ENCODE data around the gene EPS8L1.
"Not testable (repeated sequence)": the region's sequence is repeated elsewhere in the genome, so short reads cannot be mapped to it uniquely, and the experiment has no call there.

EPS8L1 gene

DNA sequence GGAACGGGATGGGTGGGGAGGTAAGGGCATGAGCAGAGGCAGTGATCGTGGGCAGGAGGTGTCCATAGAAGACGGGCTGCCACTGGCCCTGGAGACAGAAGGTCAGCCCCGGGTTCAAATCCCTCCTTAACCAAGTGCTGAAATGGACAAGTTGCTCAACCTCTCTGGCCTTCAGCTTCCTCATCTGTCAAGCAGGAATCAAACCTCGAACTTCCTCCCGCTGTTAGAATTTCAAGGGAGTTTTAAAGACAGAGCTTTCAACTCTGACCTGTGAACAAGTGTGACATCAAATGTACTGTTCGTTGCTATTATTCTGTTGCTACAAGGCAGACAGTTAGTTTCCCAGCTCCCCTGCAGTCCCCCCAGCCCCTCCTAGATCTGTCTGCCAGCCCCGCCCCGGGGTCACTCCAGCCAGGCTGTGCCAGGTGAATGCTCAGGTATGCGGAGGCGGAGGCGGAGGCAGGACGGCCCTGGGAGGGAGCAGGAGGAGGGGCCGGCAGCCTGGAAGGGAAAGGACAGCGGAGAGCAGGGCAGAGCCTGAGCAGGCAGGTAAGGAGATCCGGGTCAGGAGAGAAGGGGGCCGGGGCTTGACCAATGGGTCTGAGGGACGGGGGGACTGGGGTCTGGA is at the start of gene EPS8L1:
EPS8L1 (plus strand) TSS at position 499 of the 628 bp plus-strand sequence. CDS start 576 bp downstream, outside the sequence.
- DNase-seq = no peak

DNA sequence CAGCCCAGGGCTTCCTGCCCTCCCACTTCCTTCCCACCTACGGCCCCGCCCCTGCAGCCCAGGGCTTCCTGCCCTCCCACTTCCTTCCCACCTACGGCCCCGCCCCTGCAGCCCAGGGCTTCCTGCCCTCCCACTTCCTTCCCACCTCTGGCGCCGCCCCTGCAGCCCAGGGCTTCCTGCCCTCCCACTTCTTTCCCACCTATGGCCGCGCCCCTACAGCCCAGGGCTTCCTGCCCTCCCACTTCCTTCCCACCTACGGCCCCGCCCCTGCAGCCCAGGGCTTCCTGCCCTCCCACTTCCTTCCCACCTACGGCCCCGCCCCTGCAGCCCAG is 48.6 kb upstream of the EPS8L1 start:
- DNase-seq = not testable (repeated sequence)

DNA sequence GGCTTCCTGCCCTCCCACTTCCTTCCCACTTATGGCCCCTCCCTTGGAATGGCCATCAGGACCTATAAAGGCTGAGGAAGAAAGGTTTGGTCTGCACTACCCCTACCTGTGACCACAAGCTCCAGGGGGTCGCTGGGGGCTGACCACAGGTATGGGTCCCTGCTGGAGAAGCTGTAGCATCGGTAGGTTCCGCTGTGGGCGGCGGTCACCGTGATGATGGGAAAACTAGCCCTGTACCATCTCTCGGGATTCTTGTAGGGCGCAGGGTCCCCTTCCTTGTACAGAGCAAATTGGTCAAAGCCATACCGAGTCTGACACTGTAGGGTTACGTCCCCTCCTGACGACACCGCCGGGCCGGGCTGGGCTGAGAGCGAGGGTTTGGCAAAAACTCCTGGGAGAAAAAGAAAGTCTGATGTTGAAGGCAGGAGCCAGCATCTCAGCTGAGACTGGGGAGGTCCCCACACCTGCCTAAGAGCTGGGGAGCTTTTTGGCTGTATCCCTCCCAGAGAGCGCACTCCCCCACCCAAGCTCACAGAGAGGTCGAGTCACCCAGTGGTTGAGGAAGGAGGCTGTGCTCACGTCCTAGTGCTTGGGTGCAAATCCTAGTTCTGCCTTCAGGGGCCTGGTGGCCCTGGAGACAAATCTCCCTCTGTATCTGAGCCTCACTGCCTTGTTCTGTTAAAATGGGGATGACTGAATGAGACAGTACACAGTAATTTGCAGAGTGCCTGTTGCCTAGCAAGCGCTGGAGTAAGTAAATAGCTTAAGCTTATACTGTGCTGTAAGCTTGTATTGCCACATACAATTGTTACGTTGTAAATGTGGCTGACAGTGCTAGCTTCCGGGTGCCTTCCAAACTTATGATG is 48.0 kb upstream of the EPS8L1 start:
- DNase-seq = no peak

DNA sequence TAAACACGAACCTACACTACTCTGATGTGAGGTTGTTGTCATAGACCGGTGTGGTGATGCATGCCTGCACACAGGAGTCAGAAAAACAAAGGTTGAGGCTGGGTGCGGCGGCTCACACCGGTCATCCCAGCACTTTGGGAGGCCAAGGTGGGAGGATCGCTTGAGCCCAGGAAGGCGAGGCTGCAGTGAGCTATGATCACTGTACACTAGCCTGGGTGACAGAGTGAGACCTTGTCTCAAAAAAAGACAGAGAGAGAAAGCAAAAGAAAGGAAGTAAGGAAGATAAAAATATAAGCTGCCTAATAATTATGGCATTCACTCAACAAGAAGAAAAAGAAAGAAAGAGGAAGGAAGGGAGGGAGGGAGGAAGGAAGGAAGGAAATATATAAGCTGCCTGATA is 46.9 kb upstream of the EPS8L1 start:
- no peak for DNase-seq

DNA sequence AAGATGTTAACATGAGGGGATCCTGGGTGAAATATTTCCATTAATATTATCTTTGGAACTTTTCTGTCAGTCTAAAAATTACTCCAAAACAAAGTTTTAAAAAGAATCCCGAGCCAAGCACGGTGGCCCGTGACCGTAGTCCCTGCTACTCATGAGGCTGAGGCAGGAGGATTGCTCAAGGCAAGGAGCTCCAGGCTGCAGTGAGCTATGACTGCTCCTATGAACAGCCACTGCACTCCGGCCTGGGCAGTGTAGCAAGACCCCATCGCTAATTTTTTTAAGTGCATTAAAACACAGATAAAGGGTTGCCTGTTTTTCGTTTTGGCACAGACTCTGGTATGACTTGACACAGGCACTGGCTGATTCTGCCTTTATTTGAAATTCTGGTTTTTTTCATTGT is 44.5 kb upstream of the EPS8L1 start:
- DNase-seq = no peak

DNA sequence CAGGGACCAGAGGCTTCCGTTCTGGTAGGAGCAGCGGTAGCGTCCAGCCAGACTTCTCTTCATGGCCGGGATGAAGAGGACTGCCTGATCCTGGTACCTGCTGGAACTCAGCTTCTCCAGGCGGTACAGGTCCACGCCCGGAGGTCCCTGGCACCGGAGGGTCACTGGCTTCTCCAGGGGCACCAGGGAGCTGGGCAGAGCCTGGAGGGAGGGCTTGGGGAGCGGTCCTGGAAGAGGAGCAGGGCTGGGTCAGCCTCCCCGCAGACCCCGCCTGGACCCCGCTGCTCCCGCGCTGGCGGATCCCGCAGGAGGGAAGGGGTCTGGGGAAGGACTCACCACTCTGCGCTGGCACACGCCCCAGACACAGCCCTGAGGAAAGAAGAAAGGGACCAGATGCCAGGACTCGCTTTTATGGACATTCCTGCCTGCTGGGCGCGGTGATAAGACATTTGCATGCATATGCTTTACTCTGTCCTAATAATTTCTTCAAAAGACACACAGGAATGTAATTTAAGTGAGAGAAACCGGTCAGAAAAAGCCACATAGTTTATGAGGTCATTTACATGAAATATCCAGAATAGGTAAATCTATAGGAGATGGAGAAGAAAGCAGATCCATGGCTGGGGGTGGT is 43.4 kb upstream of the EPS8L1 start:
- DNase-seq = no peak

DNA sequence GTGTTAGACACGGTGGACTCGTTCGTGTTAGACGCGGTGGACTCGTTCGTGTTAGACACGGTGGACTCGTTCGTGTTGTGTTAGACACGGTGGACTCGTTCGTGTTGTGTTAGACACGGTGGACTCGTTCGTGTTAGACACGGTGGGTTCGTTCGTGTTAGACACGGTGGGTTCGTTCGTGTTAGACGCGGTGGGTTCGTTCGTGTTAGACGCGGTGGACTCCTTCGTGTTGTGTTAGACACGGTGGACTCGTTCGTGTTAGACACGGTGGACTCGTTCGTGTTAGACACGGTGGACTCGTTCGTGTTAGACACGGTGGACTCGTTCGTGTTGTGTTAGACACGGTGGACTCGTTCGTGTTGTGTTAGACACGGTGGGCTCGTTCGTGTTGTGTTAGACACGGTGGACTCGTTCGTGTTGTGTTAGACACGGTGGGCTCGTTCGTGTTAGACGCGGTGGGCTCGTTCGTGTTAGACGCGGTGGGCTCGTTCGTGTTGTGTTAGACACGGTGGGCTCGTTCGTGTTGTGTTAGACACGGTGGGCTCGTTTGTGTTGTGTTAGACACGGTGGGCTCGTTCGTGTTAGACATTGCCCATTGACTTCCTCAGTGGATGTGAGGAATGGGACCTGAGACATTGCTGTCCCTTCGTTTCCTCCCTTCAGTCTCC is 42.6 kb upstream of the EPS8L1 start:
- not testable (repeated sequence) for DNase-seq

DNA sequence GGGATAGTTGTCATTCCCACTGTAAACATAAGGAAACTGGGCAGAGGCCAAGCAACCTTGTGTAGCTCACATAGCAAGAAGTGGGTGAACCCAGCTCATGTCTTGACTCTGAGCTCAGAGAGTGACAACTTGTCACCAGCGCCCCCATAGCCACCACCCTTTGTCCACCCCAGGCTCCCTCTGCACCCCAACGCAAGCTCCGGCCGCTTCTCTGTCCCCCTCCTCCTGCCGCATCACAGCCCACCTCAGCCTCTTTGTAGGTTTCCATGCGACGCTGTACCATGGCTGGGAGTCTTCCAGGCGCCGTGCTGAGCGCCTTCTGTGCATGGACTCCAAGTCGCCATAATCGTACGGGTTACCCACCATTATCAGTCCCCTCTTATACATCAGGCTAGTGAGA is 40.9 kb upstream of the EPS8L1 start:
- no peak for DNase-seq

DNA sequence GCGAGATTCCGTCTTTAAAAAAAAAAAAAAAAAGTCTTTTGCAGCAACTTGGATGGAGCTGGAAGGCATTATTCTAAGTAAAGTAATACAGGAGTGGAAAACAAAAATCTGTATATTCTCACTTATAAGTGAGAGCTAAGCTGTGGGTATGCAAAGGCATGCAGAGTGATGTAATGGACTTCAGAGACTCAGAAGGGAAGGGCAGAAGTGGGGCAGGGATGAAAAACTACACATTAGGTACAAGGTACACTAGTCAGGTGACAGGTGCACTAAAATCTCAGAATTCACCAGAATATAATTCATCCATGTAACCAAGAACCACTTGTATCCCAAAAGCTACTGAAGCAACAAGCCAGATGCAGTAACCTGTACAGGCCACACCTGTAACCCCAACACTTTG is 39.6 kb upstream of the EPS8L1 start:
- DNase-seq = no peak

DNA sequence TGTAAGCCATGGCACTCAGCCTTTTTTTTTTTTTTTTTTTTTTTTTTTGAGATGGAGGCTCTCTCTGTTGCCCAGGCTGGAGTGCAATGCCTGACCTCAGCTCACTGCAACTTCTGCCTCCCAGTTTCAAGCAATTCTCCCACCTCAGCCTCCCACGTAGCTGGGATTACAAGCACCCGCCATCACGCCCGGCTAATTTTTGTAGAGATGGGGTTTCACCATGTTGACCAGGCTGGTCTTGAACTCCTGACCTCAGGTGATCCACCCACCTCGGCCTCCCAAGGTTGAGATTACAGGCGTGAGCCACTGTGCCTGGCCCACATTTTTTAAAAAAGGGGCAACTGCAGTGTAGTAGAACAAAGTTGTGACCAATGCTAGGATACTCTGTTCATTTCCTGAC is 38.1 kb upstream of the EPS8L1 start:
- not testable (repeated sequence) for DNase-seq

DNA sequence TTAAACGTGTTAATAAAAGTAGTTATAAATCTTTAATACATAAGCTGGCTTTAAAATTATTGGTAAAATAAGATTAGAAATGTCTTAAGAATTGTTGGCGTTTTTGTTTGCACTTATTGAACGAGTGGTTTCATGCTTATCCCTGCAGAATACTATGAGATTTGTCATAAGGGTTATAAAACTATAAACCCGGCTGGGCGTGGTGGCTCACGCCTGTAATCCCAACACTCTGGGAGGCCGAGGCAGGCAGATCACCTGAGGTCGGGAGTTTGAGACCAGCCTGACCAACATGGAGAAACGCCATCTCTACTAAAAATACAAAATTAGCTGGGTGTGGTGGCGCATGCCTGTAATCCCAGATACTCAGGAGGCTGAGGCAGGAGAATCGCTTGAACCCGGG is 35.0 kb upstream of the EPS8L1 start:
- not testable (repeated sequence) for DNase-seq

DNA sequence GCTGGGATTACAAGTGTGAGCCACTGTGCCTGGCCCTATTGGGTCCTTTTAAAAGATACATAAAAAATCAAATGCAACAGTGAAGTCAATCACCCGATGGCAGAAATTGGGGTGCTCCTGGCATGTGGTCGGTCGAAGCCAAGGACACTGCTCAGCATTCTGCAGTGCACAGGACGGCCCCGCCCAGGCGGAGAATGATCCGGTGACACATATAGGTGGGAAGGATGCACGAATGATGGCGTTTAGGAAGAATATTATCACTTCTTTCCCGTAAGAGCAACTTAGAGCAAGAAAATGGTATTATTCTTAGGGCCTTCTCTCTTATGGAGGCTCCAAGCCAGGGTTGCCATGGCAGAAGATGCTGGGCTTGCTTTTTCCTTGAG is 34.4 kb upstream of the EPS8L1 start:
- no peak for DNase-seq

DNA sequence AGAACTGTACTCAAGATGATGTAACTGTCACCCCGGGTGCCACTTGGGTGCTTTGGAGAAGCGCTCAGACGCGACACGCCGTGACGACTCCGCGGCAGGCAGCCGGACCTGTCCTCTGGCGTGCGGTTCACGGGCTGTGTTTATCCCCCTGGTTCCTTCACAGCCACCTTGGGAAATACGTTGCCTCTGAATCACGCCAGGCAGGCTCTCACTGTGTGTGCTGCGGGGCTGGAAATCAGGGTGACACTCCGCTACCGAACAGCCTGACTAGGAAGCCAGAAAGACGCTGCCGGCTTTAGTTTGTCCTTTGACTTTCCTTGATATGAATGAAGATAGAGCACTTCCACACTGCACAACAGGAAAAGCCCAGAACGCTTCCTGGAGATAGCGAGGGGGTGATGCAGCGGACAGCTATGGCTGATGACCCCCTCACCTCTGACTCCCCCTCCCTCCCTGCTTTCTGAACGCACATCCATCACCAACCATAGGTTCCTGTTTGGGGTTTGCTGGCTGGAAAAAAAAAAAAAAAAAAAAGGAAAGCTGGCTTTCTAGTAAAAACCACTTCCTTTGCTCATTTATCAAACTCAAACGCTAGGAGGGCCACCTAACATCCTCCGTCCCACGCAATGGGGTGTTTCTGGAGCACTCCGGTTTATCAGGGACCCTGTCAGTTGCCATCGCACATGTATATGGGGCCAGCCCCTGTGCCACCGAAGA is 33.9 kb upstream of the EPS8L1 start:
- peak; percentile 43 to 59 for DNase-seq

DNA sequence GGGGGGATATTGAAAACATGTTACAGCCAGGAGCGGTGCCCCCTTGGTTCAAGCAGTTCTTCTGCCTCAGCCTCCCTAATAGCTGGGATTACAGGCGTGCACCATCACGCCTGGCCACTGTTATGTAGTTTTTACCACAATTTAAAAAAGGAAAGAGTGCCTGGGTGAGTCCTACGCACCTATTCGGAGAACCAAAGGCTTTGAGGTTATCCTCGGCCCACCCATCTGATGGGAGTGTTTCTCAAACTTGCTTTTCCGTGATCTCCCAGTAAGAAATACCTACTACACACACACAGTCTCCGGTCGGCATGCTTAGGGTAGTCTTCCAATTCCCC is 33.4 kb upstream of the EPS8L1 start:
- no peak for DNase-seq

DNA sequence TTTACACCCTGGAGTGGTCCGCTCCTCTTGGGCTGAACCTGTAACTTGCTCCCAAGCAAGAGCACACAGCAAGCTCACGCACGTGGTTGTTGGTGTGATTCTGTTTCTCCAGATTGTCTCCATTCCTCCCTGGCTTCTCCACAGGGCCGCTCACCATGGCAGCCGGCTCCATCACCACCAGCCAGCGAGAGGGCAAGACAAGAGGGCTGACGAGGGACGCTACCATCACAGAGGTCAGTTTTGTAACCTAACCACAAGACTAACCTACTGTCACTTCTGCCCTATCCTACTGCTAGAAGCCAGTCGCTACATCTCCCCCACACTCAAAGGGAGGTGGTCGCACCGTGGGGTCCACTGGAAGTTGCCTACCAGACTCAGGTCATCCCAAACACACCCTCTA is 33.0 kb upstream of the EPS8L1 start:
- no peak for DNase-seq

DNA sequence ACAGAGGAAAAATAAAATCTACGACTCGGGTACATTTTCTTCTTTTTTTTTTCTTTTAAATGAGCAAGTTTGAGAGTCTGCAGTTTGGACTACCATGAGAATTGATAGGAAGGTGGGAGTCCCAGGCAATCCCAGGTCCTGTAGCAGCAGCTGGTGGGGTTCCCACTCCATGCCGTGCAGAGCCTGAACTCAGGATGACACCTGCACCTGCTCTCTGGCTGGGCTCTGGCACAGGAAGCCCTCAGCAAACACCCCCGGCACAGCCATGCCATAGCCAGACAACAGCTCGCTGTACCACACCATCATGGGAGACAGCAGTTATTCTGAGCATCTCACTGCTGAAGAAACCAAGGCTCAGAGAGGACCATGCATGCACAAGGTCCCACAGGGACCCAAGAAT is 31.4 kb upstream of the EPS8L1 start:
- no peak for DNase-seq

DNA sequence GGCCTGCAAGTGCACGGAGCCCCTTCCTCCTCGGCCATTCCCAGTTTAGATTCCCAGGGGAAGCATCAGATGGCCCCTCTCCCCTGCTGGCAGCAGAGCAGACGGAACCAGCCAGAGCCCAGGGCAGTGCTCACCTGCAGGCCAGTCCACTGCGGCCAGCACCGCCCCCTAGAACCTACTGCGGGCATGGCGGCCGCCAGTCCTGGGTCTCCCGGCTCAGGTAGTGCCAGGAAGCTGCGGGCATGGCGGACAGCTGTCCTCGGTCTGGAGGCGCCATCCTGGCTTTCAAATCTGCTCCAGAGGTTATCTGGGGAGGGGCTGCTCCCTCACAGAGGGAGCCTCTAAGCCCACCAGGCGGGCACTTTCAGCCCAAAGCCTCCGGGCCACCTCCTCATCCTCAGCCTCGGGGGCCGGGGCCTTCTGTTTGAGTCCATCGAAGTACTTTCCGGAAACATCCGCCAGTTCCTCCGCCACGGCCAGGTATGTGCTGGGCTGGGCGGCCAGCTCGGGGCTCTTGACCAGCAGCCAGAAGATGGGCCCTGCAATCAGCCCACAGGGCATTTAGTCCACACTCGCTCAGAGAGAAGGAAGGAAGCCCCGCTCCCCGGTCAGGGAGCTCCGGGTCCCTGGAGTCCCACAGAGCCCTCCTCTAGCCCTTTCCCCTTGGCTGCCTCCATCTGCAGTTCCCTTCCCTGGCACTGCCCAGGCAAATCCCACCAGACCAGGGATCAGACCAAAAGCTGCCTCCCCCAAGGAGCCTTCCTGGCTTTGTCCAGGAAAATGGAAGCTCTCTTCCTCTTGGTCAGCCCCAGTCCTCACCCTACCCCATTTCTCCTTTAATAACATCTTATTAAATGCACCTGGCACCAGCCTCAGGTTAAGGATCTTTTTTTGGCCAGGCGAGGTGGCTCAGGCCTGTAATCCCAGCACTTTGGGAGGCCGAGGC is 30.6 kb upstream of the EPS8L1 start:
- no peak for DNase-seq

DNA sequence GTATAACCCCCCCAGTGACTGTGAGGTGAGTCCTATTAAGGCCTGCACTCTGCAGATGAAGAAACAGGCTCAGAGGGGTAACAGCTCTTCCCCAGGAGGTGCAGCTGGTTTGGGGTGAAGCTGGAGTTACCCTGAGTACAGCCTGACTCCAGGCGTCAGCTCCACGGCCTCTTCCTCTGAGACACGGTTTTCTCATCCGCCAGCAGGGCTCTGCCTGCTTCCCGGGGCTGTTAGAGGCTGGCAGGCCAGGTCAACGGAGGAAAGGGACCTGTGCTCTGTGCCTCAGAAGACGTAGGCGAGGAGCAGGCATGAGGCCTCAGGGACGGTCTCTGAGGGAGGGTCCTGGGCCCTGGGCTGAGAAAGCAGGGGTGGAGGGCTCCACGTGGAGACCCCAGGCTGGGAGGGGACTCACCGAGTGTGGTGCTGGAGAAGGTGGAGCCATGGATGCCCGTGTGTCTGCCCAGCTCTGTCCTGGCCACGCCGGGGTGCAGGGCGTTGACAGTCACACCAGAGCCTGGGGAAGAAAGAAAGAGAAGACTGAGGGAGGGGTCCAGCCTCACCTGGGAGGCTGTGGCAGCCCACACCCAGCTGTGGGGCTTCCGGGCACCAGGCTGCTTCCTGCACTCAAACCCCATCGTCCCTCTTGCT is 28.6 kb upstream of the EPS8L1 start:
- no peak for DNase-seq

DNA sequence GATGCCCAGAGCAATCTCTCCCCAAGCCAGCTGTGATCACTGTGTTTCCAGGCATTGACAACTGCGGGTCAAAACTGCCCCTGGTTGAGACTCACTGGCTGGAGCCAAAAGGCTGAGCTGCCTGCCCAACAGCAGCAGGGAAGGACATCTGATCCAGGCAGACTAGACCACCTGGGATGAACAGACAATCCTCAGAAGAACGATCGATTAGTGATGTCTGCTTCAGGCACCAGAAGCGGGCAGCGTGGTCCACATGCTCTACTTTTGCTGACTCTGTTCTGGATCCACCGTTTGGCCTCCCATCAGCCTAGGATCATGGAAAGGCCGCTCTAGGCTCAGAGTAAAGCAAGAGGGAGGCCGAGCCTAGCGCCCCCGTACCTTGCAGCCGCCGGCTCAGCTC is 27.7 kb upstream of the EPS8L1 start:
- no peak for DNase-seq

DNA sequence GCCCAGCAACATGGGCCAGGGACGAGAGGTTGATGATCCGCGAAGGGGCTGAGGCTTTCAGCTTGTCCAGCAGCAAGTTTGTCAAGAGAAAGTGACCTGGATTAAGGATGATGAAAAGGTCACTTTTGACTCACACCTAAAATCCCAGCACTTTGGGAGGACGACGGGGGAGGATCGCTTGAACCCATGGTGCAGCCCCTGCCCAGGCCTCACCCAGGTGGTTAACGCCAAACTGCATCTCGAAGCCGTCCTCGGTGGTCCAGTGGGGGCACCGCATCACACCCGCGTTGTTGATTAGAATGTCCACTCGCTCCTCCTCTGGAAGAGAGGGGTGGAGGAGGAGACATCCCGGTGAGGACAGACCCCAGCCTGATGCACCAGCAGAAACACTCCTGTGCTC is 27.2 kb upstream of the EPS8L1 start:
- DNase-seq = no peak

DNA sequence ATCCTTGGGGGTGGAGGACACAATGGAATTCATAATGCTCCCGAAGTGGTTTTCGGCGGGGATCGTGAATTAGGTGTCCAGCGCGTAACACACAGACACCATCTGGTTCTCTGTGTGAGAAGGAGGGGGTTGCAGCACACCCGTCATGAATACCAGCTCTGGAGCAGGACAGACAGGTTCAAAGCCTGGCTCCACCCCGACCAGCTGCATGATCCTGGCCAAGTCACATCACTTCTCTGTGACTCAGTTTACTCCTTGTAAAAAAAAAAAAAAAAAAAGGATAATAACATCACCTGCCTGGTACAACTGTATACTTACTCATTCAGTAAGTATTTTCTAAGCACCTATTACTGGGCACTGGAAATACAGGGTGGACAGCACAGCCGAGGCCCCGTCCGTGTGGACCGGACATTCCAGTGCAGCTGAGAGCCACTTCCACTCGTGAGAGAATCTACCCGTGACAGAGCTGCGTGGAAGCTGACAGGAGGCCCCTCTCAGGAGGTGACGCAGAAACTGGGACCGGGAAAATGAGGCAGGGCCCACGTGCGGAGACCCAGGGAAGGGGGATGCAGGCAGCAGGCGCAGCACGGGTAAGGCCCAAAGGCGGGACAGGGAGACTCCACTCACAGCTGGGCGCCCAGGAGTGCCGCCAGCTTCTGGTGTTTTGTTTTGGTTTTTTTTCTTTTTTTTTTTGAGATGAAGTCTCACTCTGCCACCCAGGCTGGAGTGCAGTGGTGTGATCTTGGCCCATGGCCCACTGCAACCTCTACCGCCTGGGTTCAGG is 24.7 kb upstream of the EPS8L1 start:
- DNase-seq = no peak
